HEK293T (cell line): ENCODE measurements around the gene ELMO2.

ENCODE experiments used
- FOXK2 ChIP-seq: fragments of 450-650 bp; IDR thresholded peaks from 2 replicates; pipeline ENCODE4 v1.6.1; 2016; ENCODE audit warnings: mild to moderate bottlenecking
- FOXM1 ChIP-seq: fragments of 450-650 bp; IDR thresholded peaks from 2 replicates; pipeline ENCODE4 v1.6.1; 2017; ENCODE audit warnings: mild to moderate bottlenecking, borderline replicate concordance
- L3MBTL2 ChIP-seq: fragments of 450-650 bp; conservative IDR thresholded peaks from 2 replicates; pipeline ENCODE4 v1.6.1; 2016; ENCODE audit warnings: mild to moderate bottlenecking
- ZNF384 ChIP-seq: fragments of 450-650 bp; IDR thresholded peaks from 2 replicates; pipeline ENCODE4 v1.6.1; 2016

DNA sequence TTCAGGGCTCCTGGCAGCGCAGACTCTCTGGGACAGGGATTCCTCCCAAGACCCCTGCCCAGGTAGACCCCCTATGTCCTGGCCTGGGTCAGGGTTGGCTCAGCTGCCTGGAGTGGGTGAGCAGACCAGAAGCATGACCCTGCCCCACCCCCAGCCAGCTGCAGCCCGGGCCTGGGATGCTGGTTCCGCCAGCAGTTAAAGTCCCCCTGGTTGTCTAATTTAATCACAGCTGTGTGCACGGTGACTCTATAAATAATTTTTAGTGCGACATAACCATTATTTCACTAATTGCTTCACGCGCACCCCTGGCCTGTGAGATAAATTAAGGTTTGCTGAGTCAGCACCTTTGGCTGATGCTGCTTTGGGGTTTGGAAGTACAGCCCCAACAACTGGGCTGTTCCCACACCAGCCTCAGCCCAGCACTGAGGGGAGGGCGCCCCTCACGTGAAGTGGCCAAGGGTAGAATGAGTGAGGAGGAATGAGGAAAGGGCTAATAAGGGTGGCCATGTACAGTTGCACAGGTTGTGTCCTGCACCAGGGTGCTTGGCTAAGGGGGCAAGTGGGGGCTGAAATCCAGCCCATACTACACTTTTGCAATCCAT lies 72.0 kb downstream of the ELMO2 start:
- TF ChIP-seq L3MBTL2 (no peak), FOXK2 (no peak), FOXM1 (no peak), ZNF384 (no peak)
